Fibroblast of pulmonary artery (primary cell): ENCODE results near the gene TSHZ2.
A peak's percentile ranks its signal among the peaks of the same experiment; 100 is the strongest.

Source experiments
- DNase-seq: peaks from one replicate; pipeline ENCODE4 v3.0.0-alpha.2; 2010; ENCODE audit warnings: low read depth
- H3K4me3 ChIP-seq: replicated peaks from 2 replicates; pipeline ENCODE4 v1.5.1; 2011; ENCODE audit warnings: low read depth, mild to moderate bottlenecking, control low read depth, low read length, moderate library complexity
- CTCF ChIP-seq: IDR thresholded peaks from 2 replicates; pipeline ENCODE4 v1.5.1; 2011; ENCODE audit warnings: mild to moderate bottlenecking, control low read depth, low read length, inconsistent platforms; ENCODE audit errors: missing control alignments

The TSHZ2 gene

GRCh38 chr20:53016071-53016470 is 43.9 kb downstream of the TSHZ2 start:
- no peak for DNase-seq
- no peak overlapping the region for H3K4me3 ChIP-seq
- TF ChIP-seq CTCF, result no peak

GRCh38 chr20:53016534-53017042 is 44.4 kb downstream of the TSHZ2 start:
- no peak for DNase-seq
- H3K4me3 ChIP-seq, result no peak overlapping the region
- no peak for TF ChIP-seq CTCF

GRCh38 chr20:53017206-53017605 is 45.0 kb downstream of the TSHZ2 start:
- no peak for DNase-seq
- no peak for TF ChIP-seq CTCF
- no peak overlapping the region for H3K4me3 ChIP-seq

GRCh38 chr20:53019464-53019863 is 47.3 kb downstream of the TSHZ2 start:
- DNase-seq, result no peak
- H3K4me3 ChIP-seq, result no peak overlapping the region
- no peak for TF ChIP-seq CTCF

GRCh38 chr20:53020376-53020775 is 48.2 kb downstream of the TSHZ2 start:
- H3K4me3 ChIP-seq, result no peak overlapping the region
- no peak for TF ChIP-seq CTCF

GRCh38 chr20:53020834-53021233 is 48.7 kb downstream of the TSHZ2 start:
- H3K4me3 ChIP-seq, result no peak overlapping the region
- peak; percentile 12 for DNase-seq
- peak; percentile 10 for TF ChIP-seq CTCF

More at GRCh38 chr20:53020376-53020775, 48.2 kb downstream of the TSHZ2 start:
- no peak for DNase-seq

- TF ChIP-seq CTCF, result no peak
- no peak overlapping the region for H3K4me3 ChIP-seq
- no peak for DNase-seq
These were observed 49.8 kb downstream of the TSHZ2 start for GRCh38 chr20:53021934-53022333.
